A204.1 (cell line): ENCODE data around the gene AP1G1.
"Not testable (repeated sequence)": the region's sequence is repeated elsewhere in the genome, so short reads cannot be mapped to it uniquely, and the experiment has no call there.

Experiments
- FAIRE-seq: peaks from 2 replicates; lab custom pipeline; 2012; peaks lifted over from hg19 to GRCh38; lab: Jason Lieb, UNC

The AP1G1 gene

GRCh38 chr16:71698491-71698890 is 110.1 kb downstream of the AP1G1 start:
- no peak for FAIRE-seq

- no peak for FAIRE-seq
These were observed 115.5 kb downstream of the AP1G1 start for GRCh38 chr16:71693164-71693563.

- no peak for FAIRE-seq
These were observed 118.7 kb downstream of the AP1G1 start for GRCh38 chr16:71689901-71690300.

- FAIRE-seq, result no peak
These were observed 120.8 kb downstream of the AP1G1 start for GRCh38 chr16:71687861-71688260.

GRCh38 chr16:71684280-71684679 is 124.4 kb downstream of the AP1G1 start:
- FAIRE-seq, result not testable (repeated sequence)

GRCh38 chr16:71681360-71681759 is 127.3 kb downstream of the AP1G1 start:
- no peak for FAIRE-seq
